Gastroesophageal sphincter (tissue), 3 donors: ENCODE results near the gene ESRRA.

Source experiments
- EP300 ChIP-seq: sonication (generic); formaldehyde crosslinking; IDR thresholded peaks from one replicate; pipeline ENCODE4 v1.6.1; 2017; ENCODE audit warnings: antibody characterized with exemption, mild to moderate bottlenecking
- POLR2A ChIP-seq, 2 donors: fragments of 450-650 bp; IDR thresholded peaks; one replicate each; pipeline ENCODE4 v1.6.1; 2017; ENCODE audit warnings: antibody characterized with exemption in 2 of 2, mild to moderate bottlenecking in 2 of 2, moderate library complexity in 1 of 2
- POLR2AphosphoS5 ChIP-seq: sonication (generic); formaldehyde crosslinking; IDR thresholded peaks from one replicate; pipeline ENCODE4 v1.6.1; 2017; ENCODE audit warnings: antibody characterized with exemption
- TF ChIP-seq, protein P1 (sequence below), 4 experiments: fragments of 200-600 bp in 2 of 4; fragments of 450-650 bp in 2 of 4; sonication (generic) in 1 of 4; IDR thresholded peaks; one replicate each; pipeline ENCODE4 v1.5.1; 2017 to 2019; ENCODE audit warnings: antibody characterized with exemption in 4 of 4, mild to moderate bottlenecking in 2 of 4, moderate library complexity in 2 of 4

DNA sequence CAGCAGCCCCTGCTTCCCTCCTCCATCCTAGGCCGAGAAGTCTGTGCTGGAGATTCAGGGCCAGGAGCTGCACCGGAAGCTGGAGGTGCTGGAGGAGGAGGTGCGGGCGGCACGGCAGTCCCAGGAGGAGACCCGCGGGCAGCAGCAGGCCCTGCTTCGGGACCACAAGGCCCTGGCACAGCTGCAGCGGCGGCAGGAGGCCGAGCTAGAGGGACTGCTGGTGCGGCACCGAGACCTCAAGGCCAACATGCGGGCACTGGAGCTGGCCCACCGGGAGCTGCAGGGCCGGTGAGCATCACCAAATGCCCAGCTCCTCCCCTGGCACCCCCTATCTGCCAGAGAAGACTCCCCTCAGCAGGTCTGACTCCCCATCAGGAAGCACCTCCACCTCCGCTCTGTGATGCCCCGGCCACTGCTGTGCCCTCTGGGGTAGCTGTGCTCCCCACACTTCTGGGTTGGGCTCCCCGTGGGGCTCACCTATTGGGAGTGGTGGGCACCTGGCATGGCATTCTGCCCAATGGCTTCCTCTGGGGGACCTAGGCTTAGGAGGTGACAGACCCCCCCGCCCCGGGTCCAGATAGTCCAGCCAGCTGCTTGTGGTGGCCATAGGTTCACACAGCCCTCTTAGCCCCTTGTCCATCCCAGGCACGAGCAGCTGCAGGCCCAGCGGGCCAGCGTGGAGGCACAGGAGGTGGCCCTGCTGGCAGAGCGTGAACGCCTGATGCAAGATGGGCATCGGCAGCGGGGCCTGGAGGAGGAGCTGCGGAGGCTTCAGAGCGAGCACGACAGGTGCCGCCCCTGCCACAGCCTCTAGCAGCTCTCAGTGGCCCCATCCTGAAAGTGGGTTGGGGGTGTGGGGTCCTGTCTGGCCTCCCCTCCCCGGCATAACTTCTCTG, 47.0 kb downstream of the ESRRA start:
- TF ChIP-seq, protein P1, sequence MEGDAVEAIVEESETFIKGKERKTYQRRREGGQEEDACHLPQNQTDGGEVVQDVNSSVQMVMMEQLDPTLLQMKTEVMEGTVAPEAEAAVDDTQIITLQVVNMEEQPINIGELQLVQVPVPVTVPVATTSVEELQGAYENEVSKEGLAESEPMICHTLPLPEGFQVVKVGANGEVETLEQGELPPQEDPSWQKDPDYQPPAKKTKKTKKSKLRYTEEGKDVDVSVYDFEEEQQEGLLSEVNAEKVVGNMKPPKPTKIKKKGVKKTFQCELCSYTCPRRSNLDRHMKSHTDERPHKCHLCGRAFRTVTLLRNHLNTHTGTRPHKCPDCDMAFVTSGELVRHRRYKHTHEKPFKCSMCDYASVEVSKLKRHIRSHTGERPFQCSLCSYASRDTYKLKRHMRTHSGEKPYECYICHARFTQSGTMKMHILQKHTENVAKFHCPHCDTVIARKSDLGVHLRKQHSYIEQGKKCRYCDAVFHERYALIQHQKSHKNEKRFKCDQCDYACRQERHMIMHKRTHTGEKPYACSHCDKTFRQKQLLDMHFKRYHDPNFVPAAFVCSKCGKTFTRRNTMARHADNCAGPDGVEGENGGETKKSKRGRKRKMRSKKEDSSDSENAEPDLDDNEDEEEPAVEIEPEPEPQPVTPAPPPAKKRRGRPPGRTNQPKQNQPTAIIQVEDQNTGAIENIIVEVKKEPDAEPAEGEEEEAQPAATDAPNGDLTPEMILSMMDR (IDR thresholded peaks at IDR 0.05), result no peak
- TF ChIP-seq POLR2A (IDR thresholded peaks at IDR 0.05) (no peak), EP300 (no peak), POLR2AphosphoS5 (no peak)
